Cardiac septum (tissue), 1 donor: ENCODE results near the gene R3HDM2. TPM values are rescaled to one million over a fixed set of nuclear protein-coding genes. Genes with fewer than 3 reads are reported as not detected.

Experiments
- DNase-seq: peaks from one replicate; pipeline ENCODE4 v3.0.0-alpha.2; 2020; ENCODE audit warnings: low spot score
- intact Hi-C: fragments of 100-400 bp; cut with DNase I; formaldehyde crosslinking; loops from one replicate; pipeline ENCODE4 v1.14.0; 2022
- total RNA-seq: library from RNA; stranded (reverse); fragmentation: NEBNext Ultra II Directional; extraction: Animal tissue kit (Norgen Biotek cat#: 25700); gene quantifications from one replicate; pipeline ENCODE4 v1.2.1, GENCODE V29; 2021
- donor health status: DM: no; HTN: no; CAD: no.

Gene R3HDM2
- total RNA-seq, 1 donor from 2014 or later = 77.7 TPM

GRCh38 chr12:57203791-57204190 is 227.1 kb downstream of the R3HDM2 start:
- intact Hi-C loops = no loop called here
- no peak for DNase-seq

Other genes starting within 250 kb of the R3HDM2 start
- 20.0 TPM for gene NXPH4, start 214.2 kb downstream of the R3HDM2 start, total RNA-seq
- 38.8 TPM for gene SHMT2, start 201.3 kb downstream of the R3HDM2 start, total RNA-seq
- gene STAC3, start 179.9 kb downstream of the R3HDM2 start, total RNA-seq = 0.94 TPM
- not detected for gene INHBC, start 3.7 kb upstream of the R3HDM2 start, total RNA-seq
- gene INHBE, start 24.3 kb upstream of the R3HDM2 start, total RNA-seq = 0.73 TPM
- 0.83 TPM for gene GLI1, start 28.7 kb upstream of the R3HDM2 start, total RNA-seq
- 5.9 TPM for gene ARHGAP9, start 48.8 kb upstream of the R3HDM2 start, total RNA-seq
- 89.2 TPM for gene MARS1, start 57.0 kb upstream of the R3HDM2 start, total RNA-seq
- 24.0 TPM for gene DDIT3, start 89.5 kb upstream of the R3HDM2 start, total RNA-seq
- gene MBD6, start 91.8 kb upstream of the R3HDM2 start, total RNA-seq = 39.9 TPM
- gene DCTN2, start 116.1 kb upstream of the R3HDM2 start, total RNA-seq = 100 TPM
- gene KIF5A, start 119.0 kb upstream of the R3HDM2 start, total RNA-seq = 0.22 TPM
- gene PIP4K2C, start 160.1 kb upstream of the R3HDM2 start, total RNA-seq = 17.9 TPM
- 31.0 TPM for gene DTX3, start 173.8 kb upstream of the R3HDM2 start, total RNA-seq
- 15.0 TPM for gene ARHGEF25, start 180.4 kb upstream of the R3HDM2 start, total RNA-seq
- gene B4GALNT1, start 202.2 kb upstream of the R3HDM2 start, total RNA-seq = 11.1 TPM